IPS-18a (cell line): ENCODE measurements around the gene AFDN.

Experiments used
- H3K27ac ChIP-seq: one replicate; pipeline ENCODE4 v1.5.1; 2013; ENCODE audit warnings: low read length
- H3K27me3 ChIP-seq: one replicate; pipeline ENCODE4 v1.6.1; 2013; ENCODE audit warnings: mild to moderate bottlenecking, low read length; ENCODE audit not compliant: control insufficient read depth, insufficient read depth
- H3K36me3 ChIP-seq: one replicate; pipeline ENCODE4 v1.6.1; 2013; ENCODE audit warnings: low read depth, low read length; ENCODE audit not compliant: control insufficient read depth
- H3K4me1 ChIP-seq: one replicate; pipeline ENCODE4 v1.6.1; 2013; ENCODE audit warnings: low read depth, low read length; ENCODE audit not compliant: control insufficient read depth
- H3K4me3 ChIP-seq: one replicate; pipeline ENCODE4 v1.5.1; 2013; ENCODE audit warnings: low read length
- H3K9ac ChIP-seq: one replicate; pipeline ENCODE4 v1.6.1; 2013; ENCODE audit warnings: mild to moderate bottlenecking, low read length, moderate library complexity
- H3K9me3 ChIP-seq: one replicate; pipeline ENCODE4 v1.6.1; 2013; ENCODE audit warnings: low read depth, low read length; ENCODE audit not compliant: control insufficient read depth

AFDN gene

DNA sequence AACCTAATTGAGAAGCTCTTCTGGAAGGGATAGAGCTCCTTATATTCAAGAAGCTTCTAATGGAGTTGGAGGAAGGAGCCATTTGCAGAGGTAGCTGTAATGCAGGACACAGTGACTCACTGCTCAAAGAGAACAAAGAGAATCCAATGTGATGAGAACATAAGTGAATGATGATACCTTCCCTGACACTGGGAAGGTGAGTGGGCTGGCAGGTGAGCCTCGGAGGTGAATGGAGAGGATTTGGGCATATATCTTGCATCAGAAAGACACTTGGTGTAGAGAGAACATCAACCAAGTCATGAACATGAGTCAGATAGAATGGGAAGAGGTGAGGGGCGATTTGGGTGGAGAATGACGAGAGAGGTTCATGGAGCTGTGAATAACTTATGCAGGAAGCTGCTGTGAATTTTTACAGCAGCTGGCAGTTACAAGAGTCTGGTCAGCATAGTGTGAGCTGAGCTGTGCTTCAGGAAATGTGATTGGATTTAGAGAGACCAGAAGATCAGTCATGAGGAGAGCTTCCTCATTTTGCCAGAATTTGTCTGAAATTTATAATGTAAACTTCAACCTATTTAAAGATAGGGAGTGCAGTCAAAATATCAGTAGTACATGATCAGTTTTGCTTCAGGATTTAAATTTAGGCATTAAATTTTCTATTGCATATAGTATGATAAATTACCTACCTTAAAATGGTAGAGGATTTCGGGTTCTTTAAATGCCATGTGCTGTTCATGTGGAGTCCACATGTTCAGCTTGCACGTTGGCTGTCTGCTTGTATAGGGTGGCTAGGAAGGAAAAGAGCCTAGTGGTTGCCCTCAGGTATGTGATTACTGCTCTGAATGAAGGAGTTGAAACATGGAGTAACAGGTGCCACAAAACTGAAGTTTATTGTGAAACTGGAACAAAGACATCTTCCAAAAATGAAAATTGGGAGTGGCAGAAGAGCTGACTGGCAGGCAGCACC, 111.5 kb downstream of the AFDN start:
- Histone ChIP-seq H3K27me3 (no peaks in the 10 kb centered on the region), H3K27ac (no peak overlapping the region), H3K4me1 (no peaks in the 10 kb centered on the region), H3K9me3 (no peaks in the 10 kb centered on the region), H3K9ac (no peak overlapping the region), H3K36me3 (peaks cover 21% of the 10 kb centered on the region), H3K4me3 (no peak overlapping the region)

- H3K9me3 ChIP-seq = no peaks in the 10 kb centered on the region
- H3K4me1 ChIP-seq = no peaks in the 10 kb centered on the region
- peaks cover 45% of the 10 kb centered on the region for H3K36me3 ChIP-seq
- no peak overlapping the region for H3K27ac ChIP-seq
- H3K9ac ChIP-seq = no peak overlapping the region
- no peak overlapping the region for H3K4me3 ChIP-seq
- H3K27me3 ChIP-seq = no peaks in the 10 kb centered on the region
Observed at GRCh38 chr6:167941822-167942221, 115.1 kb downstream of the AFDN start.

DNA sequence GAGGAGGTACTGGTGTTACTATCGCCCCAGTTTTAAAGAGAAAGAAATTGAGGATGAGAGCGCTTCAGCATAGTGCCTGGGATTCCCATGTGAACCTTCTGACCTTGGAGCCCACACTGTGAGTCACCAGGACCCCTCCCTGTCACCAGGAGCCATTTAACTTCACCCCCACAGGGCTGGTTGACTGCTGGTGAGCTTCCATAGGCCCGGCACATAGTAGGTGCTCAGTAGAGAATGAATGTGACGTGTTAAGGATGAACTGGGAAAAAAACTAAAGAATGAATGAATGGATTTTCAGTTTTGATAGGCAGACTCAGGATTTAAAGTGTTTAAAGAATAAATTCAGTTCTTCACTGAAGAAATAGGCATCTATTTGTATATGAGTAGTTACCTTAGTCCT, 117.4 kb downstream of the AFDN start:
- Histone ChIP-seq H3K9me3 (no peaks in the 10 kb centered on the region), H3K27ac (no peak overlapping the region), H3K27me3 (no peaks in the 10 kb centered on the region), H3K36me3 (peaks cover 67% of the 10 kb centered on the region), H3K4me1 (no peaks in the 10 kb centered on the region), H3K4me3 (no peak overlapping the region), H3K9ac (no peak overlapping the region)

DNA sequence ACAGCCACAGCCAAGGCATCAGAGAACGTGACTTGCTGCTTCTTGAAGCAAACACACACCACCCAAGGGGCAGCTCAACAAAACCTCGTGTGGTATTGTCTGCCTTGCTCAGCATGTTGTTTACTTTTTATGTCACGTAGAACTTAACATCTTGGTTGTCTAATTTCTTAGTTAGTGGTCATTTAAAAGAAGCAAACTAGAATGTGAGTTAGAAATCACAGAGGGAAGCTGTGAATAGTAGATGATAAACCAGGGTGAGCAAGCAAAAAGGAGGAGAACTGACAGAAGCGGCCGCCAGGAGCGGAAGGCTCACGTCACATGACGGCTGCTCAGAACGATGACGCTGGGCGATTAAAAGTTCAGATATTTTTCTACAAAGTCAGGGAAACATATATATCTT, 119.3 kb downstream of the AFDN start:
- Histone ChIP-seq H3K27ac (no peak overlapping the region), H3K4me1 (no peaks in the 10 kb centered on the region), H3K9me3 (no peaks in the 10 kb centered on the region), H3K36me3 (peaks cover 83% of the 10 kb centered on the region), H3K9ac (no peak overlapping the region), H3K27me3 (no peaks in the 10 kb centered on the region), H3K4me3 (no peak overlapping the region)

DNA sequence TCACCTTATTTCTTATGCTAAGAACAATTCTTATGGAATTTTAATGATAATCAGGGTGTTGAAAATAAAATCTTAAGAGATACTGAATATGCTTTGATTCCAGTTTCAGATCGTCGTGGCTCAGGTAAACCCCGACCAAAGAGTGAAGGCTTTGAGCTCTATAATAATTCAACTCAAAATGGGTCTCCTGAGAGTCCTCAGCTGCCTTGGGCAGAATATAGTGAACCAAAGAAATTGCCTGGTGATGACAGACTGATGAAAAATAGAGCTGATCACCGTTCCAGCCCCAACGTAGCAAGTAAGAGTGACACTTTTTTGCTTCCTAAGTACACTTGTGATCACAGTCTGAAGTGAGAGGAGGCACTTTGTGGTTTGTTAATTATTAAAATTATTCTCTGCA, 119.9 kb downstream of the AFDN start:
- no peak overlapping the region for H3K9ac ChIP-seq
- no peaks in the 10 kb centered on the region for H3K4me1 ChIP-seq
- H3K27me3 ChIP-seq = no peaks in the 10 kb centered on the region
- H3K4me3 ChIP-seq = no peak overlapping the region
- no peaks in the 10 kb centered on the region for H3K9me3 ChIP-seq
- H3K27ac ChIP-seq = no peak overlapping the region
- H3K36me3 ChIP-seq = peaks cover 89% of the 10 kb centered on the region

DNA sequence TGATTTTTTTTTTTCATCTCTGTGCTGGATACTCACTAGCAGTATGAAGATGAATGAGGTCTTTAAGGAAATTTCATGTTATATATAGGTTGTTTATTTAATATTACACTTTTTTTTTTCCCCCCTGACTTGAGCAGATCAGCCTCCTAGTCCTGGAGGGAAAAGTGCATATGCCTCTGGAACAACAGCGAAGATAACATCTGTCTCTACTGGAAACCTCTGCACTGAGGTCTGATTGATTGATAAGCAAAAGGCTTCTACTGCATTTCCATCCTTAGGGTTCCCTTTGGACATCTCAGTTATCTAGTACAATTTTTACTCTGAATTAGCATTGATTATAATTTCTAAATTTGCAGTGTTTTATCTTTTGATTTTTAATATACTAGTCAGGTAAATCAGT, 121.0 kb downstream of the AFDN start:
- no peak overlapping the region for H3K27ac ChIP-seq
- H3K9ac ChIP-seq = no peak overlapping the region
- peaks cover 95% of the 10 kb centered on the region for H3K36me3 ChIP-seq
- no peaks in the 10 kb centered on the region for H3K4me1 ChIP-seq
- no peaks in the 10 kb centered on the region for H3K9me3 ChIP-seq
- H3K27me3 ChIP-seq = no peaks in the 10 kb centered on the region
- no peak overlapping the region for H3K4me3 ChIP-seq

GRCh38 chr6:167948716-167949115, 122.0 kb downstream of the AFDN start:
- no peak overlapping the region for H3K27ac ChIP-seq
- H3K27me3 ChIP-seq = no peaks in the 10 kb centered on the region
- peaks cover 92% of the 10 kb centered on the region for H3K36me3 ChIP-seq
- no peaks in the 10 kb centered on the region for H3K9me3 ChIP-seq
- no peak overlapping the region for H3K4me3 ChIP-seq
- no peaks in the 10 kb centered on the region for H3K4me1 ChIP-seq
- H3K9ac ChIP-seq = no peak overlapping the region

DNA sequence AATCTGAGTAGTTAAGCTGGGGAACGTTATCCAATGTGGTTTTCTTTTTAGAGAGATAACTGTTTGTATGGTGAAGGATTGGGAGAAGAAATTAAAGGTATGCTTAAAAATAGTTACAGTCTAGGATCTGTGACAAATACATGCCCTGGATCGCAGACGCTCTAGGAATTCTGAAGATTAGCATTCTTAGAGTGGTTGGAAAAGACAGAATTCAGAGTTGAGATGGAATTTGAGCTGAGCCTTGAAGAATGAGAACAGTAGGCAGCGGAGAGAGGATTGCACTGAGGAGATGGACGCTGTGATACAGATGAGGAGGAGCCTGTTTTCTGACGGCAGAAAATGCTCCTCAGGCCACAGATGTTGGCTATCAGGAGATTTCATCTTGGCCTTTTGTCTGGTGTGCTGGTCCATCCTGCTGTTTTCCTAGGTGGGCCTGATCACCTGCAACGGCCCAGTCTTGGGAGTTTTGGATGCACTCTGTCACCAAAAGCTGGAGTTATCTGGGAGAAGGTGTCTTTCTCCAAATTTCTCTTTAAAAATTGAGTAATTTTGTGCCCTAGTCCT, 122.5 kb downstream of the AFDN start:
- Histone ChIP-seq H3K36me3 (peaks cover 87% of the 10 kb centered on the region), H3K27ac (no peak overlapping the region), H3K9me3 (no peaks in the 10 kb centered on the region), H3K27me3 (no peaks in the 10 kb centered on the region), H3K4me3 (no peak overlapping the region), H3K9ac (no peak overlapping the region), H3K4me1 (no peaks in the 10 kb centered on the region)

DNA sequence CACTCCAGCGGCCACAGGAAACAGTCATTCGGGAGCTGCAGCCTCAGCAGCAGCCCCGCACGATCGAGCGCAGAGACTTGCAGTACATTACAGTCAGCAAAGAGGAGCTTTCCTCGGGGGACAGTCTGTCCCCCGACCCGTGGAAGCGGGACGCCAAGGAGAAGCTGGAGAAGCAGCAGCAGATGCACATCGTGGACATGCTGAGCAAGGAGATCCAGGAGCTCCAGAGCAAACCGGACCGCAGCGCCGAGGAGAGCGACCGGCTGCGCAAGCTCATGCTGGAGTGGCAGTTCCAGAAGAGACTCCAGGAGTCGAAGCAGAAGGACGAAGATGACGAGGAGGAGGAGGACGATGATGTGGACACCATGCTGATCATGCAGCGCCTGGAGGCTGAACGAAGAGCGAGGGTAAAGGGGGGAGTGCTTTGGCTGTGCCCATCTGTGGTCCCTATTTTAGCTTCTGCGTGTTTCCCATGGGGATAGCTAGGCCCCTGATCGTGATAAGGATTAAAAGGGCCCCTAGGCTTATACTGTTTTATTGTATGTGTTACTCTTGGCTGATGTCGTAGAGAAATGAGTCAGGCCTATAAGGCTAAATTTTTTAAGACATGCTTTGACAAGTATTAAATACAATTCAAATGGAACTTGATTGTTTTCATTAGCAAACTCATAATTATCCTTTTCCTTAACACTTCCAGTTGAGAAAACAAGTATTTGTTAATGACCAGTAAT, 125.2 kb downstream of the AFDN start:
- Histone ChIP-seq H3K4me1 (no peaks in the 10 kb centered on the region), H3K36me3 (peaks cover 71% of the 10 kb centered on the region), H3K9me3 (no peaks in the 10 kb centered on the region), H3K27me3 (no peaks in the 10 kb centered on the region), H3K27ac (no peak overlapping the region), H3K4me3 (no peak overlapping the region), H3K9ac (no peak overlapping the region)

DNA sequence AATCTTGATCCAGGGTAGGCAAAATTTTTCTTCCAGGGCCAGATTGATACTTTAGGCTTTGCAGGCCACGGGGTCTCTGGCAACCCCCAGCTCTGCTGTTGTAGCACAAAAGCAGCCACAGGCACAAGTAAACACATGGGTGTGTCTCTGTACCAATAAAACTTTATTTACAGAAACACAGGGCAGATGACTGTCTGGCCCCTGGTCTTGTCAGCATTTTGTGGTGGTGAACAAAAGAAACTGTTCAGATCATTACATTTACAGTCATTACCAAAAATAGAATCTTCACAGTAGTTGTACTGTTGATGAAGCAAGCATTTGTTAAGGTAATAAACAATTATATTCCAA, 125.8 kb downstream of the AFDN start:
- no peaks in the 10 kb centered on the region for H3K9me3 ChIP-seq
- H3K4me1 ChIP-seq = no peaks in the 10 kb centered on the region
- peaks cover 71% of the 10 kb centered on the region for H3K36me3 ChIP-seq
- no peak overlapping the region for H3K4me3 ChIP-seq
- no peak overlapping the region for H3K9ac ChIP-seq
- H3K27me3 ChIP-seq = no peaks in the 10 kb centered on the region
- no peak overlapping the region for H3K27ac ChIP-seq

DNA sequence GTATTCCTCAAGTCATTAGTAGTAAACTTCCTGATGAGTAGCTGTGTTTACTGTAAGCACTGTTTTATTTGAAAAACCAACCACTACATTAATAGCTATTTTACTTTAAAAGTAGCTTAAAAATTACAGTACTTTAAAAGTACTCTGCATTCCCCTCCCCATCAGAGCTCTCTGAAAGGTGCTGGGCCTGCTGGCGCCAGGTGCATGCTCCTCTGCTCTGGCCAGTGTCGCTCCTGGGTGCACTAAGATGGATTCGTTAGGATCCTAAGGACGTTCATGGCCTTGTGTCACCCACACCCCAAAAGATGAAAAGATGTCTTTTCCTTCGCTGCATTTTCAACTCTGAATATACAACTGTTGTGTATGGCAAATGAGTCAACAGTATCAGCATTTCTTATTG, 126.8 kb downstream of the AFDN start:
- no peaks in the 10 kb centered on the region for H3K9me3 ChIP-seq
- H3K36me3 ChIP-seq = peaks cover 62% of the 10 kb centered on the region
- no peaks in the 10 kb centered on the region for H3K27me3 ChIP-seq
- no peaks in the 10 kb centered on the region for H3K4me1 ChIP-seq
- H3K4me3 ChIP-seq = no peak overlapping the region
- H3K27ac ChIP-seq = no peak overlapping the region
- no peak overlapping the region for H3K9ac ChIP-seq
